GM23338 (cell line): ENCODE data around the gene SAFB. TPM values are rescaled to one million over a fixed set of nuclear protein-coding genes. Genes with fewer than 3 reads are reported as not detected.

Experiments
- ATAC-seq: fragments of 200-7000 bp; cut with Tn5 transposase; 3 replicates; pipeline ENCODE4 v1.9.1; 2020
- DNase-seq: peaks from one replicate; pipeline ENCODE4 v3.0.0-alpha.2; 2015; ENCODE audit warnings: low spot score
- H2AFZ ChIP-seq: fragments of 200-600 bp; sonication (generic); 2 replicates; pipeline ENCODE4 v1.8.0; 2016; ENCODE audit warnings: antibody characterized with exemption, mild to moderate bottlenecking, moderate library complexity
- H3F3A ChIP-seq: fragments of 200-600 bp; sonication (generic); replicated peaks from 2 replicates; pipeline ENCODE4 v1.8.0; 2017; ENCODE audit warnings: antibody characterized with exemption, mixed run types, low read depth
- H3K27ac ChIP-seq: fragments of 200-600 bp; sonication (generic); 2 replicates; pipeline ENCODE4 v1.6.1; 2016; ENCODE audit warnings: low read depth
- H3K27me3 ChIP-seq: fragments of 200-600 bp; sonication (generic); 2 replicates; pipeline ENCODE4 v1.8.0; 2016; ENCODE audit warnings: mild to moderate bottlenecking, mixed run types, moderate library complexity; ENCODE audit not compliant: insufficient read depth
- H3K36me3 ChIP-seq: fragments of 200-600 bp; sonication (generic); 2 replicates; pipeline ENCODE4 v1.8.0; 2016; ENCODE audit warnings: mild to moderate bottlenecking; ENCODE audit not compliant: insufficient read depth
- H3K4me1 ChIP-seq: fragments of 200-600 bp; sonication (generic); 2 replicates; pipeline ENCODE4 v1.8.0; 2016; ENCODE audit warnings: mild to moderate bottlenecking, moderate library complexity; ENCODE audit not compliant: insufficient read depth
- H3K4me2 ChIP-seq: fragments of 200-600 bp; sonication (generic); 2 replicates; pipeline ENCODE4 v1.7.1; 2017; ENCODE audit warnings: mixed run types
- H3K4me3 ChIP-seq: fragments of 200-600 bp; sonication (generic); 2 replicates; pipeline ENCODE4 v1.6.1; 2016; ENCODE audit warnings: mixed run types
- H3K79me2 ChIP-seq: fragments of 200-600 bp; sonication (generic); replicated peaks from 2 replicates; pipeline ENCODE4 v1.8.0; 2017; ENCODE audit warnings: mild to moderate bottlenecking; ENCODE audit not compliant: insufficient read depth
- H3K9me2 ChIP-seq: fragments of 200-600 bp; sonication (generic); 2 replicates; pipeline ENCODE4 v1.8.0; 2017; ENCODE audit not compliant: insufficient read depth
- H4K20me1 ChIP-seq: fragments of 200-600 bp; sonication (generic); replicated peaks from 2 replicates; pipeline ENCODE4 v1.8.0; 2017; ENCODE audit warnings: mild to moderate bottlenecking; ENCODE audit not compliant: insufficient read depth
- H3K27ac Mint-ChIP-seq: 2 replicates; pipeline ENCODE4 v1.8.0; 2020; ENCODE audit warnings: inconsistent platforms, mild to moderate bottlenecking, moderate library complexity, mixed read lengths
- H3K27me3 Mint-ChIP-seq: 3 replicates; pipeline ENCODE4 v1.8.0; 2022; ENCODE audit warnings: low read depth, mild to moderate bottlenecking, moderate library complexity, mixed read lengths, inconsistent platforms; ENCODE audit not compliant: insufficient read depth, poor library complexity
- H3K36me3 Mint-ChIP-seq: 3 replicates; pipeline ENCODE4 v1.8.0; 2021; ENCODE audit warnings: low read depth, mild to moderate bottlenecking, inconsistent platforms, moderate library complexity, mixed read lengths
- H3K4me1 Mint-ChIP-seq: 3 replicates; pipeline ENCODE4 v1.8.0; 2020; ENCODE audit warnings: mild to moderate bottlenecking, inconsistent platforms, mixed read lengths
- H3K4me3 Mint-ChIP-seq: 3 replicates; pipeline ENCODE4 v1.8.0; 2021; ENCODE audit warnings: moderate library complexity, mild to moderate bottlenecking, inconsistent platforms, mixed read lengths
- H3K9me3 Mint-ChIP-seq: 3 replicates; pipeline ENCODE4 v1.8.0; 2020; ENCODE audit warnings: moderate library complexity, mild to moderate bottlenecking, inconsistent platforms, mixed read lengths
- NANOG ChIP-seq: IDR thresholded peaks from 2 replicates; pipeline ENCODE4 v1.6.1; 2016; ENCODE audit warnings: antibody characterized with exemption, borderline replicate concordance
- REST ChIP-seq: IDR thresholded peaks from one replicate; pipeline ENCODE4 v1.6.1; 2018; ENCODE audit warnings: antibody characterized with exemption; ENCODE audit not compliant: unreplicated experiment
- ZNF114 ChIP-seq: fragments of 250-450 bp; sonication (Bioruptor Pico); IDR thresholded peaks from 2 replicates; pipeline ENCODE4 v1.5.0; 2020; ENCODE audit warnings: mild to moderate bottlenecking, moderate library complexity
- polyA plus RNA-seq: library from polyadenylated mRNA; unstranded; fragments of >200 nt; fragmentation: Nextera tagmentation; extraction: Ambion mirVana; gene quantifications from 2 replicates; pipeline ENCODE4 v1.2.1, GENCODE V29; 2016
- small RNA-seq: library from RNA; depleted of rRNA; stranded (forward); fragments of <200 nt; gene quantifications from one replicate; pipeline ENCODE3, GENCODE V24; 2014; ENCODE audit warnings: low replicate concordance
- total RNA-seq: library from RNA; depleted of rRNA; stranded (reverse); fragments of >200 nt; shearing (Covaris generic); gene quantifications from 2 replicates; pipeline ENCODE4 v1.2.3, GENCODE V29; 2014; rRNA removed

SAFB gene
- total and polyA plus RNA-seq, 2 experiments from 2014 or later, result 85.2 to 109 TPM

GRCh38 chr19:5717215-5717935 is 94.5 kb downstream of the SAFB start:
- ATAC-seq (no peak), DNase-seq (no peak)
- Mint-ChIP-seq H3K4me1 (peaks cover 15% of the 10 kb centered on the region), H3K36me3 (peaks cover 53% of the 10 kb centered on the region), H3K4me3 (peak overlapping the region; percentile 98), H3K27me3 (peaks cover 22% of the 10 kb centered on the region), H3K9me3 (no peaks in the 10 kb centered on the region), H3K27ac (peak overlapping the region; percentile 83; the same call in 1 of the 2 replicates)
- Histone ChIP-seq H2AFZ (no peak overlapping the region), H4K20me1 (peaks cover 31% of the 10 kb centered on the region), H3K27me3 (no peaks in the 10 kb centered on the region), H3K36me3 (peaks cover 4% of the 10 kb centered on the region), H3K79me2 (peaks cover 56% of the 10 kb centered on the region), H3K4me3 (no peak overlapping the region), H3F3A (peaks cover 6% of the 10 kb centered on the region; the same call in 1 of the 2 replicates), H3K27ac (no peak overlapping the region), H3K4me1 (peaks cover 8% of the 10 kb centered on the region), H3K9me2 (no peaks in the 10 kb centered on the region), H3K4me2 (no peak overlapping the region; the same call in 1 of the 2 replicates)
- no peak for TF ChIP-seq REST
- TF ChIP-seq NANOG, result no peak
- TF ChIP-seq ZNF114 (CRISPR knock-in tag), result no peak

Small RNAs within 50 kb of the gene (small RNA-seq; reads per million reads assigned to genes)
- gene SNRPEP4, result 0.47 reads per million, percentile 32 among the genes with 10 or more reads in this experiment

Other genes starting within 250 kb of the SAFB start
- not detected in 2 replicates for gene ZNRF4, start 167.7 kb upstream of the SAFB start, total RNA-seq
- gene ZNRF4, start 167.7 kb upstream of the SAFB start, polyA plus RNA-seq, result not detected in 2 replicates
- gene TINCR, start 55.1 kb upstream of the SAFB start, total RNA-seq, result 0.97 and 3.9 TPM in 2 replicates
- gene TINCR, start 55.1 kb upstream of the SAFB start, polyA plus RNA-seq, result 0.42 and 0.94 TPM in 2 replicates
- 29.6 and 37.7 TPM in 2 replicates for gene SAFB2, start 307 bp upstream of the SAFB start, total RNA-seq
- gene SAFB2, start 307 bp upstream of the SAFB start, polyA plus RNA-seq, result 102 and 110 TPM in 2 replicates
- gene MICOS13, start 57.4 kb downstream of the SAFB start, total RNA-seq, result 9.1 and 15.5 TPM in 2 replicates
- gene MICOS13, start 57.4 kb downstream of the SAFB start, polyA plus RNA-seq, result 54.6 and 63.8 TPM in 2 replicates
- gene HSD11B1L, start 57.9 kb downstream of the SAFB start, total RNA-seq, result 12.9 and 14.6 TPM in 2 replicates
- gene HSD11B1L, start 57.9 kb downstream of the SAFB start, polyA plus RNA-seq, result 17.8 and 18.4 TPM in 2 replicates
- gene RPL36, start 67.2 kb downstream of the SAFB start, total RNA-seq, result 575 and 895 TPM in 2 replicates
- 3,204 and 3,480 TPM in 2 replicates for gene RPL36, start 67.2 kb downstream of the SAFB start, polyA plus RNA-seq
- 123 and 137 TPM in 2 replicates for gene LONP1, start 97.1 kb downstream of the SAFB start, total RNA-seq
- 64.5 and 68.6 TPM in 2 replicates for gene LONP1, start 97.1 kb downstream of the SAFB start, polyA plus RNA-seq
- 0.17 TPM in 1 of 2 replicates, not detected in the other for gene CATSPERD, start 97.6 kb downstream of the SAFB start, total RNA-seq
- gene CATSPERD, start 97.6 kb downstream of the SAFB start, polyA plus RNA-seq, result 0.56 TPM in 1 of 2 replicates, not detected in the other
- gene PRR22, start 161.7 kb downstream of the SAFB start, total RNA-seq, result 1.0 and 1.6 TPM in 2 replicates
- 1.2 TPM in 2 replicates for gene PRR22, start 161.7 kb downstream of the SAFB start, polyA plus RNA-seq
- gene DUS3L, start 168.1 kb downstream of the SAFB start, total RNA-seq, result 42.7 and 53.0 TPM in 2 replicates
- gene DUS3L, start 168.1 kb downstream of the SAFB start, polyA plus RNA-seq, result 24.5 and 26.2 TPM in 2 replicates
- 4.0 and 5.9 TPM in 2 replicates for gene NRTN, start 182.0 kb downstream of the SAFB start, total RNA-seq
- gene NRTN, start 182.0 kb downstream of the SAFB start, polyA plus RNA-seq, result 5.5 and 5.8 TPM in 2 replicates
- gene FUT6, start 216.6 kb downstream of the SAFB start, total RNA-seq, result not detected in 2 replicates
- gene FUT6, start 216.6 kb downstream of the SAFB start, polyA plus RNA-seq, result not detected in 2 replicates
- gene FUT3, start 228.4 kb downstream of the SAFB start, total RNA-seq, result not detected in 2 replicates
- 0.45 TPM in 1 of 2 replicates, not detected in the other for gene FUT3, start 228.4 kb downstream of the SAFB start, polyA plus RNA-seq
- not detected in 2 replicates for gene FUT5, start 247.5 kb downstream of the SAFB start, total RNA-seq
- gene FUT5, start 247.5 kb downstream of the SAFB start, polyA plus RNA-seq, result 0.10 TPM in 1 of 2 replicates, not detected in the other